Esophagus squamous epithelium (tissue), 5 donors: Measurements from ENCODE around the gene PHPT1. TPM values are rescaled to one million over a fixed set of nuclear protein-coding genes. Genes with fewer than 3 reads are reported as not detected.

Experiments used
- DNase-seq: peaks from one replicate; lab custom pipeline; 2025; lab: John Stamatoyannopoulos, UW
- H3K27ac ChIP-seq, 4 donors: fragments of 200-600 bp; sonication (generic); one replicate each; pipeline ENCODE4 v1.5.1; 2016 to 2019; ENCODE audit warnings: mild to moderate bottlenecking in 1 of 4
- H3K27me3 ChIP-seq, 4 donors: fragments of 200-600 bp; sonication (generic); 1 replicate in 3 of 4; 2 replicates in 1 of 4; pipeline versions ENCODE4 v1.5.1 to v1.6.0; 2017 to 2021; ENCODE audit warnings: antibody characterized with exemption in 1 of 4
- H3K36me3 ChIP-seq, 3 donors: fragments of 200-600 bp; sonication (generic); one replicate each; pipeline ENCODE4 v1.5.1; 2016 to 2019
- H3K4me1 ChIP-seq, 3 donors: fragments of 200-600 bp; sonication (generic); one replicate each; pipeline ENCODE4 v1.5.1; 2017 to 2019
- H3K4me3 ChIP-seq, 4 donors: fragments of 200-600 bp; sonication (generic); 1 replicate in 3 of 4; 2 replicates in 1 of 4; pipeline ENCODE4 v1.5.1; 2016 to 2019; ENCODE audit warnings: mild to moderate bottlenecking in 2 of 4, moderate library complexity in 1 of 4
- H3K9me3 ChIP-seq, 3 donors: fragments of 200-600 bp; sonication (generic); one replicate each; pipeline ENCODE4 v1.5.1; 2016 to 2019
- CTCF ChIP-seq, 6 experiments: fragments of 450-650 bp in 4 of 6; fragments of 200-600 bp in 2 of 6; sonication (generic) in 2 of 6; IDR thresholded peaks; one replicate each; pipeline ENCODE4 v1.5.1; 2016 to 2019; ENCODE audit warnings: antibody characterized with exemption in 6 of 6, mild to moderate bottlenecking in 4 of 6, moderate library complexity in 4 of 6
- POLR2A ChIP-seq, 4 donors: fragments of 450-650 bp; IDR thresholded peaks; one replicate each; pipeline ENCODE4 v1.6.1; 2017; ENCODE audit warnings: antibody characterized with exemption in 4 of 4, mild to moderate bottlenecking in 4 of 4, moderate library complexity in 3 of 4
- WGBS, 2 donors: methylation state at CpG; one replicate each; pipeline ENCODE4 v1.1.5; 2018; 5-methylcytosine and 5-hydroxymethylcytosine counted together
- intact Hi-C: fragments of 100-400 bp; cut with DNase I; formaldehyde crosslinking; loops from one replicate; pipeline ENCODE4 v1.15.0; 2022
- total RNA-seq, 4 donors: library from RNA; depleted of rRNA; stranded (reverse); fragments of >200 nt; gene quantifications; one replicate each; pipeline ENCODE4 v1.1.0, GENCODE V29; 2016
- donor health status: DM: yes; HTN: yes; CAD: no.

The PHPT1 gene
- total RNA-seq, 4 donors from 2014 or later: 21.9 to 53.2 (median 42.2) TPM

GRCh38 chr9:136848393-136849037 lies 694 bp upstream of the PHPT1 start:
- Histone ChIP-seq H3K4me1 (peaks cover 30 to 67% (median 59%) of the 10 kb centered on the region in 3 donors), H3K9me3 (no peaks in the 10 kb centered on the region), H3K36me3 (peaks cover 0 to 18% (median 5%) of the 10 kb centered on the region in 3 donors), H3K4me3 (peak overlapping the region; percentile 54 to 96 (median 70)), H3K27ac (peak overlapping the region; percentile 86 to 94 (median 92)), H3K27me3 (peaks cover 7 to 47% (median 16%) of the 10 kb centered on the region in 4 donors)
- intact Hi-C loops: no loop called here
- 0% methylated on average over 2 to 17 of the region's 53 CpGs for WGBS, 2 donors
- TF ChIP-seq POLR2A (IDR thresholded peaks at IDR 0.05): no peak
- peak in 1 of 6 experiments; percentile 17 for TF ChIP-seq CTCF (IDR thresholded peaks at IDR 0.05)
- no peak for DNase-seq

- H3K36me3 ChIP-seq: peaks cover 0 to 18% (median 5%) of the 10 kb centered on the region in 3 donors
- no peak for TF ChIP-seq POLR2A (IDR thresholded peaks at IDR 0.05)
- no peak for TF ChIP-seq CTCF (IDR thresholded peaks at IDR 0.05)
- H3K9me3 ChIP-seq: no peaks in the 10 kb centered on the region
- H3K27ac ChIP-seq: peak overlapping the region; percentile 86 to 94 (median 92)
- DNase-seq: no peak
- H3K27me3 ChIP-seq: peaks cover 7 to 30% (median 10%) of the 10 kb centered on the region in 4 donors
- WGBS, 2 donors: 0 to 69% methylated on average over 2 to 7 of the region's 43 CpGs
- intact Hi-C loops: loop anchor here (10.0 kb wide), 1 partner anchor 95 kb away; the partner anchor contains the start of genes C8G and FBXW5
- H3K4me3 ChIP-seq: peak overlapping the region; percentile 54 to 96 (median 70)
- peaks cover 22 to 65% (median 42%) of the 10 kb centered on the region in 3 donors for H3K4me1 ChIP-seq
These were observed 1.0 kb downstream of the PHPT1 start for GRCh38 chr9:136849960-136850865.

GRCh38 chr9:136850866-136851775 lies 1.9 kb downstream of the PHPT1 start:
- Histone ChIP-seq H3K4me1 (peaks cover 22 to 56% (median 38%) of the 10 kb centered on the region in 3 donors), H3K27me3 (peaks cover 0 to 21% (median 4%) of the 10 kb centered on the region in 4 donors), H3K9me3 (no peaks in the 10 kb centered on the region), H3K4me3 (no peak overlapping the region), H3K27ac (no peak overlapping the region), H3K36me3 (peaks cover 0 to 18% (median 5%) of the 10 kb centered on the region in 3 donors)
- no peak for DNase-seq
- TF ChIP-seq POLR2A (IDR thresholded peaks at IDR 0.05): no peak
- TF ChIP-seq CTCF (IDR thresholded peaks at IDR 0.05): no peak
- 75 to 87% methylated on average over 7 to 10 of the region's 23 CpGs for WGBS, 2 donors
- intact Hi-C loops: loop anchor here (10.0 kb wide), 1 partner anchor 94 kb away; the partner anchor contains the start of genes C8G and FBXW5

- 60% methylated on average over 1 of the region's 23 CpGs; no CpG with 5 or more reads in 1 of the 2 donors for WGBS, 2 donors
- Histone ChIP-seq H3K27ac (no peak within 1 kb of the TSS), H3K27me3 (peaks cover 0 to 12% (median 0%) of the 10 kb centered on the region in 4 donors), H3K36me3 (peaks cover 0 to 18% (median 5%) of the 10 kb centered on the region in 3 donors), H3K9me3 (no peaks in the 10 kb centered on the region), H3K4me3 (no peak within 1 kb of the TSS), H3K4me1 (peaks cover 16 to 46% (median 29%) of the 10 kb centered on the region in 3 donors)
- no peak for TF ChIP-seq POLR2A (IDR thresholded peaks at IDR 0.05)
- TF ChIP-seq CTCF (IDR thresholded peaks at IDR 0.05): no peak
- intact Hi-C loops: loop anchor here (10.0 kb wide), 1 partner anchor 93 kb away; the partner anchor contains the start of genes C8G and FBXW5
- no peak for DNase-seq
These were observed 2.9 kb downstream of the PHPT1 start, which contains the start of gene MAMDC4 for GRCh38 chr9:136851941-136852663. Gene MAMDC4 (plus strand): TSS chr9:136852346. CDS start chr9:136852417, 71 bp downstream.
